HFFc6 (cell line): ENCODE data around the gene MLN. TPM values are rescaled to one million over a fixed set of nuclear protein-coding genes. Genes with fewer than 3 reads are reported as not detected.

Source experiments
- DNase-seq: peaks from one replicate; pipeline ENCODE4 v3.0.0-alpha.2; 2018
- H3K27ac Mint-ChIP-seq: 2 replicates; pipeline ENCODE4 v1.8.0; 2020; ENCODE audit warnings: mild to moderate bottlenecking, mixed read lengths
- H3K27me3 Mint-ChIP-seq: 2 replicates; pipeline ENCODE4 v1.8.0; 2021; ENCODE audit warnings: mild to moderate bottlenecking, moderate library complexity, mixed read lengths; ENCODE audit not compliant: insufficient read depth
- H3K36me3 Mint-ChIP-seq: 2 replicates; pipeline ENCODE4 v1.8.0; 2021; ENCODE audit warnings: low read depth, mixed read lengths
- H3K4me1 Mint-ChIP-seq: 2 replicates; pipeline ENCODE4 v1.8.0; 2020; ENCODE audit warnings: low read depth, mixed read lengths
- H3K4me3 Mint-ChIP-seq: 2 replicates; pipeline ENCODE4 v1.8.0; 2020; ENCODE audit warnings: mild to moderate bottlenecking, moderate library complexity, mixed read lengths
- H3K9me3 Mint-ChIP-seq: 2 replicates; pipeline ENCODE4 v1.8.0; 2020; ENCODE audit warnings: mild to moderate bottlenecking, mixed read lengths
- CTCF ChIP-seq: fragments of 200-600 bp; sonication (generic); IDR thresholded peaks from 2 replicates; pipeline ENCODE4 v1.5.0; 2021; ENCODE audit warnings: antibody characterized with exemption, mild to moderate bottlenecking
- total RNA-seq, 6 experiments: library from RNA; stranded (reverse); fragmentation: NEBNext Ultra II Directional; extraction: Animal tissue kit (Norgen Biotek cat#: 25700); gene quantifications; 2 replicates in 1 of 6; 3 replicates in 5 of 6; pipeline ENCODE4 v1.2.3, GENCODE V29; 2021

The MLN gene
- total RNA-seq, 6 experiments from 2014 or later: not detected

DNA sequence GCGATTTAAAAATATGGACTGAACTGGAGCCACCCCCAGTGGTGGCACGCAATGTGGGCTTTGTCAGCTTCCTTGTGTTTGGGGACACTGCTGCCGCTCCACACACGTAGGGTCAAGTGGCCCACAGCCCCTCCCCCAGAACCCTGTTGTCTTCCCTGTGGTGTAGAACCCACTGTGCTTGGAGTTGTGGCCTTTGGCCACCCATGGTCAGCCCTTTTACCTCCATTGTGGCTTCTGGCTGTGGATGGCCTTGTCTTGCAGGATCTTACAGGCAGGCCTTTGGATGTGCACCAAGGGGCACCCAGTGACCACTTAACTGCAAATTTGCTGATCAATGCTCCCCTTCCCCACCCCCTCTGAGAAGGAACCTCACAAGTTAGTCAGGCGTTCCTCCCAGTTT, 12.9 kb downstream of the MLN start:
- no peak for TF ChIP-seq CTCF

GRCh38 chr6:33790379-33790778, 13.4 kb downstream of the MLN start:
- Mint-ChIP-seq H3K4me3 (peak overlapping the region; percentile 3; the same call in 1 of the 2 replicates), H3K36me3 (peaks cover 19% of the 10 kb centered on the region; the same call in 1 of the 2 replicates), H3K4me1 (peaks cover 54% of the 10 kb centered on the region), H3K27me3 (peaks cover 25% of the 10 kb centered on the region), H3K27ac (no peak overlapping the region), H3K9me3 (no peaks in the 10 kb centered on the region)
- DNase-seq: no peak
- no peak for TF ChIP-seq CTCF

More for the DNA sequence above, 12.9 kb downstream of the MLN start:
- H3K27me3 Mint-ChIP-seq: peaks cover 25% of the 10 kb centered on the region
- peaks cover 49% of the 10 kb centered on the region for H3K4me1 Mint-ChIP-seq
- no peak for DNase-seq
- H3K4me3 Mint-ChIP-seq: no peak overlapping the region
- H3K36me3 Mint-ChIP-seq: peaks cover 18% of the 10 kb centered on the region; the same call in 1 of the 2 replicates
- no peak overlapping the region for H3K27ac Mint-ChIP-seq
- no peaks in the 10 kb centered on the region for H3K9me3 Mint-ChIP-seq

GRCh38 chr6:33789550-33789895, 14.3 kb downstream of the MLN start:
- H3K36me3 Mint-ChIP-seq: peaks cover 25% of the 10 kb centered on the region
- H3K27me3 Mint-ChIP-seq: peaks cover 18% of the 10 kb centered on the region
- peak overlapping the region; percentile 89 for H3K27ac Mint-ChIP-seq
- no peak for TF ChIP-seq CTCF
- peaks cover 56% of the 10 kb centered on the region for H3K4me1 Mint-ChIP-seq
- no peaks in the 10 kb centered on the region for H3K9me3 Mint-ChIP-seq
- H3K4me3 Mint-ChIP-seq: peak overlapping the region; percentile 87
- DNase-seq: no peak

- peaks cover 61% of the 10 kb centered on the region for H3K4me1 Mint-ChIP-seq
- DNase-seq: peak; percentile 91
- peak within 1 kb of the TSS; percentile 100 for H3K27ac Mint-ChIP-seq
- peak; percentile 29 for TF ChIP-seq CTCF
- H3K27me3 Mint-ChIP-seq: peaks cover 12% of the 10 kb centered on the region
- H3K9me3 Mint-ChIP-seq: no peaks in the 10 kb centered on the region
- peaks cover 27% of the 10 kb centered on the region for H3K36me3 Mint-ChIP-seq
- peak within 1 kb of the TSS; percentile 100 for H3K4me3 Mint-ChIP-seq
These were observed 14.9 kb downstream of the MLN start, which contains the start of gene LEMD2 for GRCh38 chr6:33788694-33789549. Gene LEMD2, minus strand, starts transcription at chr6:33789130. Its CDS starts 14 bp downstream, at chr6:33789116.

DNA sequence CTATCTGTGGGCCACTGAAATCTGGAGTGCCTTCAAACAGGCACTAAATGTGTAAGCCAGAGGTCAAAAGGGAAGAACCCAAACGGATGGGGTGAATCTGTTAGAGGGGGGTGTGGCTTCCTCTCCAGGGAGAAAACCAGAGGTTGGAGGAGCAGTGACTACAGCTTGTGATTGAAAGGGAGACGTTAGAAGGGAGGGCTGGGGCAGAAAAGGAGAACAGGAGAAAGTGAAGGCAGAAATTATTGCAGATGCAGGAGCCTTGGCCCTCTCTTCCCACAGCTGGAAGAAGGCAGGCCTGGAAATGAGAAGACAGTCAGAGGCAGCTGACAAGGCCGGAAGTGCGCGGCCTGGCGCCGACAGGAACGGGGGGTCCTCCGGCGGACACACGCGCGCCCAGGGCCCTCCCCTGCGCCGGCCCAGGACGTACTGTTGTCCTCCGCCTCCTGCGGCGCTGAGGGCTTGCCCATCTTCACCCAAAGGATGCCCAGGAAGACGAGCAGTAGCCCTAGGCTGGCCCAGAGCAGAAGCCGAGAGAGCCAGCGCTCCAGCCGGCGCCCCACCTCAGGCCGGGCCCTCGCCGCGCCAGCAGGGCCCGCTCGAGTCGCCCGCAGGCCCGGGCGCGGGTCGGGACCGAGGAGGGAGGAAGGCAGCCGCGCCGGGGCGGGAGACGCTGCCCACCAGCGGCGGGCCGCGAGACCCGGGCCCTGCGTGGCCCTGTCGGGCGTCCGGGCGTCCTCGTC, 15.7 kb downstream of the MLN start:
- H3K4me1 Mint-ChIP-seq: peaks cover 69% of the 10 kb centered on the region
- peak overlapping the region; percentile 100 for H3K4me3 Mint-ChIP-seq
- peak; percentile 74 for DNase-seq
- H3K27ac Mint-ChIP-seq: peak overlapping the region; percentile 100
- H3K9me3 Mint-ChIP-seq: no peaks in the 10 kb centered on the region
- peaks cover 8% of the 10 kb centered on the region for H3K27me3 Mint-ChIP-seq
- TF ChIP-seq CTCF: no peak
- peaks cover 35% of the 10 kb centered on the region for H3K36me3 Mint-ChIP-seq
